ENCODE results near the gene OPRD1.

Gene OPRD1

GRCh38 chr1:28917757-28918118, 105.8 kb downstream of the OPRD1 start:
- TF ChIP-seq CREB1 (IDR thresholded peaks at IDR 0.05; ENCODE audit: low read depth) (no peak), RAD21 (IDR thresholded peaks at IDR 0.05; ENCODE audit: low read depth) (no peak), YY1 (IDR thresholded peaks at IDR 0.05; ENCODE audit: low read depth) (no peak), TEAD4 (IDR thresholded peaks at IDR 0.05) (no peak), FOXM1 (IDR thresholded peaks at IDR 0.05; ENCODE audit: borderline replicate concordance, low read depth) (no peak), CEBPB (IDR thresholded peaks at IDR 0.05) (no peak), USF1 (IDR thresholded peaks at IDR 0.05) (no peak), ZBTB7A (IDR thresholded peaks at IDR 0.05; ENCODE audit: low read depth) (no peak), TAF1 (IDR thresholded peaks at IDR 0.05; ENCODE audit: low read depth) (no peak), TCF12 (IDR thresholded peaks at IDR 0.05; ENCODE audit: low read depth) (no peak), NFIC (IDR thresholded peaks at IDR 0.05) (no peak), EGR1 (IDR thresholded peaks at IDR 0.05) (no peak)
- TF ChIP-seq, protein P1, sequence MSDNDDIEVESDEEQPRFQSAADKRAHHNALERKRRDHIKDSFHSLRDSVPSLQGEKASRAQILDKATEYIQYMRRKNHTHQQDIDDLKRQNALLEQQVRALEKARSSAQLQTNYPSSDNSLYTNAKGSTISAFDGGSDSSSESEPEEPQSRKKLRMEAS (IDR thresholded peaks at IDR 0.05), result no peak
- TF ChIP-seq, protein P2, sequence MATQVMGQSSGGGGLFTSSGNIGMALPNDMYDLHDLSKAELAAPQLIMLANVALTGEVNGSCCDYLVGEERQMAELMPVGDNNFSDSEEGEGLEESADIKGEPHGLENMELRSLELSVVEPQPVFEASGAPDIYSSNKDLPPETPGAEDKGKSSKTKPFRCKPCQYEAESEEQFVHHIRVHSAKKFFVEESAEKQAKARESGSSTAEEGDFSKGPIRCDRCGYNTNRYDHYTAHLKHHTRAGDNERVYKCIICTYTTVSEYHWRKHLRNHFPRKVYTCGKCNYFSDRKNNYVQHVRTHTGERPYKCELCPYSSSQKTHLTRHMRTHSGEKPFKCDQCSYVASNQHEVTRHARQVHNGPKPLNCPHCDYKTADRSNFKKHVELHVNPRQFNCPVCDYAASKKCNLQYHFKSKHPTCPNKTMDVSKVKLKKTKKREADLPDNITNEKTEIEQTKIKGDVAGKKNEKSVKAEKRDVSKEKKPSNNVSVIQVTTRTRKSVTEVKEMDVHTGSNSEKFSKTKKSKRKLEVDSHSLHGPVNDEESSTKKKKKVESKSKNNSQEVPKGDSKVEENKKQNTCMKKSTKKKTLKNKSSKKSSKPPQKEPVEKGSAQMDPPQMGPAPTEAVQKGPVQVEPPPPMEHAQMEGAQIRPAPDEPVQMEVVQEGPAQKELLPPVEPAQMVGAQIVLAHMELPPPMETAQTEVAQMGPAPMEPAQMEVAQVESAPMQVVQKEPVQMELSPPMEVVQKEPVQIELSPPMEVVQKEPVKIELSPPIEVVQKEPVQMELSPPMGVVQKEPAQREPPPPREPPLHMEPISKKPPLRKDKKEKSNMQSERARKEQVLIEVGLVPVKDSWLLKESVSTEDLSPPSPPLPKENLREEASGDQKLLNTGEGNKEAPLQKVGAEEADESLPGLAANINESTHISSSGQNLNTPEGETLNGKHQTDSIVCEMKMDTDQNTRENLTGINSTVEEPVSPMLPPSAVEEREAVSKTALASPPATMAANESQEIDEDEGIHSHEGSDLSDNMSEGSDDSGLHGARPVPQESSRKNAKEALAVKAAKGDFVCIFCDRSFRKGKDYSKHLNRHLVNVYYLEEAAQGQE (IDR thresholded peaks at IDR 0.05; ENCODE audit: low read depth), result no peak

All from Ishikawa (cell line).